SK-N-SH treated with all-trans-retinoic acid at 6 μM for 48 hours (cell line): ENCODE results near the gene HLA-DPA1.

Experiments used
- ATAC-seq: fragments of 200-7000 bp; cut with Tn5 transposase; 3 replicates; pipeline ENCODE4 v1.9.1; 2020; ENCODE audit warnings: mild to moderate bottlenecking, moderate library complexity
- ARNTL ChIP-seq: fragments of 450-650 bp; formaldehyde crosslinking; IDR thresholded peaks from 2 replicates; pipeline ENCODE4 v1.5.0; 2020; ENCODE audit warnings: low read depth, mild to moderate bottlenecking, moderate library complexity, borderline replicate concordance
- BACH2 ChIP-seq: fragments of 250-450 bp; sonication (Bioruptor Pico); IDR thresholded peaks from 2 replicates; pipeline ENCODE4 v1.9.0; 2021; ENCODE audit warnings: mild to moderate bottlenecking, borderline replicate concordance
- CREB5 ChIP-seq: fragments of 250-450 bp; sonication (Bioruptor Pico); IDR thresholded peaks from 2 replicates; pipeline ENCODE4 v1.5.1; 2020; ENCODE audit warnings: low read depth, mild to moderate bottlenecking, moderate library complexity
- CSDC2 ChIP-seq: fragments of 250-450 bp; sonication (Bioruptor Pico); IDR thresholded peaks from 2 replicates; pipeline ENCODE4 v1.5.0; 2020; ENCODE audit warnings: mild to moderate bottlenecking, moderate library complexity
- CSRNP3 ChIP-seq: fragments of 250-450 bp; sonication (Bioruptor Pico); IDR thresholded peaks from 2 replicates; pipeline ENCODE4 v1.5.1; 2021; ENCODE audit warnings: mild to moderate bottlenecking, moderate library complexity
- ESRRG ChIP-seq: fragments of 250-450 bp; sonication (Bioruptor Pico); IDR thresholded peaks from 2 replicates; pipeline ENCODE4 v1.6.1; 2021; ENCODE audit warnings: mild to moderate bottlenecking
- GLIS3 ChIP-seq: fragments of 250-450 bp; sonication (Bioruptor Pico); IDR thresholded peaks from 2 replicates; pipeline ENCODE4 v1.5.0; 2020; ENCODE audit warnings: mild to moderate bottlenecking, moderate library complexity
- ISL1 ChIP-seq: fragments of 250-450 bp; sonication (Bioruptor Pico); IDR thresholded peaks from 2 replicates; pipeline ENCODE4 v2.1.2; 2022; ENCODE audit warnings: mild to moderate bottlenecking, moderate library complexity
- PATZ1 ChIP-seq: fragments of 250-450 bp; sonication (Bioruptor Pico); IDR thresholded peaks from 2 replicates; pipeline ENCODE4 v1.8.0; 2020; ENCODE audit warnings: mild to moderate bottlenecking, moderate library complexity, borderline replicate concordance
- POU6F1 ChIP-seq: fragments of 250-450 bp; sonication (Bioruptor Pico); IDR thresholded peaks from 2 replicates; pipeline ENCODE4 v1.8.0; 2021; ENCODE audit warnings: low read depth, mild to moderate bottlenecking, moderate library complexity, borderline replicate concordance
- PPARA ChIP-seq: fragments of 250-450 bp; sonication (Bioruptor Pico); IDR thresholded peaks from 2 replicates; pipeline ENCODE4 v1.5.0; 2020; ENCODE audit warnings: mild to moderate bottlenecking, borderline replicate concordance
- RARB ChIP-seq: fragments of 250-450 bp; sonication (Bioruptor Pico); IDR thresholded peaks from 2 replicates; pipeline ENCODE4 v1.8.0; 2021; ENCODE audit warnings: mild to moderate bottlenecking, moderate library complexity
- SNAI2 ChIP-seq: fragments of 250-450 bp; sonication (Bioruptor Pico); IDR thresholded peaks from 2 replicates; pipeline ENCODE4 v1.5.0; 2020; ENCODE audit warnings: mild to moderate bottlenecking, moderate library complexity
- TCF4 ChIP-seq: fragments of 250-450 bp; sonication (Bioruptor Pico); IDR thresholded peaks from 2 replicates; pipeline ENCODE4 v1.8.0; 2021; ENCODE audit warnings: mild to moderate bottlenecking, moderate library complexity, borderline replicate concordance
- TOX ChIP-seq: fragments of 250-450 bp; sonication (Bioruptor Pico); IDR thresholded peaks from 2 replicates; pipeline ENCODE4 v1.8.0; 2021; ENCODE audit warnings: mild to moderate bottlenecking, moderate library complexity, borderline replicate concordance
- TSHZ2 ChIP-seq: fragments of 250-450 bp; sonication (Bioruptor Pico); IDR thresholded peaks from 2 replicates; pipeline ENCODE4 v1.5.0; 2020; ENCODE audit warnings: mild to moderate bottlenecking, moderate library complexity
- ZC3H10 ChIP-seq: fragments of 250-450 bp; sonication (Bioruptor Pico); IDR thresholded peaks from 2 replicates; pipeline ENCODE4 v1.5.1; 2021; ENCODE audit warnings: mild to moderate bottlenecking, moderate library complexity
- ZFP3 ChIP-seq: fragments of 250-450 bp; sonication (Bioruptor Pico); IDR thresholded peaks from 2 replicates; pipeline ENCODE4 v1.5.0; 2020; ENCODE audit warnings: mild to moderate bottlenecking, moderate library complexity
- ZFP30 ChIP-seq: fragments of 450-650 bp; formaldehyde crosslinking; IDR thresholded peaks from 2 replicates; pipeline ENCODE4 v1.5.0; 2022; ENCODE audit warnings: mild to moderate bottlenecking, moderate library complexity
- ZNF565 ChIP-seq: fragments of 450-650 bp; formaldehyde crosslinking; conservative IDR thresholded peaks from 2 replicates; pipeline ENCODE4 v1.5.0; 2020; ENCODE audit warnings: low read depth, mild to moderate bottlenecking, moderate library complexity
- ZNF70 ChIP-seq: fragments of 450-650 bp; formaldehyde crosslinking; IDR thresholded peaks from 2 replicates; pipeline ENCODE4 v1.5.0; 2020; ENCODE audit warnings: mild to moderate bottlenecking, moderate library complexity
- ZNF8 ChIP-seq: fragments of 450-650 bp; formaldehyde crosslinking; IDR thresholded peaks from 2 replicates; pipeline ENCODE4 v1.5.0; 2020; ENCODE audit warnings: mild to moderate bottlenecking, moderate library complexity

Gene HLA-DPA1

GRCh38 chr6:33018418-33018817 is 55.0 kb downstream of the HLA-DPA1 start:
- TF ChIP-seq CSDC2 (CRISPR knock-in tag) (no peak), BACH2 (no peak), CSRNP3 (CRISPR knock-in tag) (no peak), POU6F1 (CRISPR knock-in tag) (no peak), ESRRG (CRISPR knock-in tag) (no peak), ISL1 (CRISPR knock-in tag) (no peak)
- TF ChIP-seq, all 23 proteins: peak for 0
- ATAC-seq = no peak

GRCh38 chr6:33017694-33018353 is 55.6 kb downstream of the HLA-DPA1 start:
- TF ChIP-seq ISL1 (CRISPR knock-in tag) (no peak), RARB (CRISPR knock-in tag) (no peak), ESRRG (CRISPR knock-in tag) (no peak), ZFP30 (CRISPR knock-in tag) (no peak), CSRNP3 (CRISPR knock-in tag) (no peak), SNAI2 (CRISPR knock-in tag) (no peak), ZFP3 (CRISPR knock-in tag) (no peak)

GRCh38 chr6:33017018-33017417 is 56.4 kb downstream of the HLA-DPA1 start:
- ATAC-seq = no peak

More at GRCh38 chr6:33017694-33018353, 55.6 kb downstream of the HLA-DPA1 start:
- no peak for ATAC-seq

GRCh38 chr6:33015798-33016197 is 57.7 kb downstream of the HLA-DPA1 start:
- no peak for ATAC-seq
- no peak for TF ChIP-seq ARNTL
- TF ChIP-seq CREB5 (CRISPR knock-in tag) = no peak
- no peak for TF ChIP-seq TSHZ2
- TF ChIP-seq TCF4 = no peak
- no peak for TF ChIP-seq POU6F1 (CRISPR knock-in tag)
- TF ChIP-seq GLIS3 (CRISPR knock-in tag) = no peak
- TF ChIP-seq PPARA (CRISPR knock-in tag) = no peak
- TF ChIP-seq ESRRG (CRISPR knock-in tag) = no peak
- TF ChIP-seq BACH2 = no peak
- TF ChIP-seq PATZ1 (CRISPR knock-in tag) = no peak
- TF ChIP-seq ISL1 (CRISPR knock-in tag) = no peak
- TF ChIP-seq RARB (CRISPR knock-in tag) = no peak
- no peak for TF ChIP-seq ZNF70 (CRISPR knock-in tag)
- no peak for TF ChIP-seq ZFP30 (CRISPR knock-in tag)
- TF ChIP-seq CSDC2 (CRISPR knock-in tag) = no peak

More at GRCh38 chr6:33017018-33017417, 56.4 kb downstream of the HLA-DPA1 start:
- TF ChIP-seq ZNF565 (CRISPR knock-in tag) = no peak
- TF ChIP-seq ZNF8 (CRISPR knock-in tag) = no peak
- no peak for TF ChIP-seq TCF4
- no peak for TF ChIP-seq ZFP3 (CRISPR knock-in tag)
- TF ChIP-seq ZNF70 (CRISPR knock-in tag) = no peak
- TF ChIP-seq ZC3H10 (CRISPR knock-in tag) = no peak
- TF ChIP-seq ISL1 (CRISPR knock-in tag) = no peak
- TF ChIP-seq CSDC2 (CRISPR knock-in tag) = no peak
- TF ChIP-seq TOX (CRISPR knock-in tag) = no peak
- no peak for TF ChIP-seq SNAI2 (CRISPR knock-in tag)
- TF ChIP-seq RARB (CRISPR knock-in tag) = no peak
- TF ChIP-seq ARNTL = no peak
- TF ChIP-seq BACH2 = no peak
- TF ChIP-seq GLIS3 (CRISPR knock-in tag) = no peak
